HG03432 (cell line): ENCODE data around the gene CORO6.

Experiments
- ATAC-seq: cut with Tn5 transposase; IDR thresholded peaks from one replicate; pipeline ENCODE4 v1.9.1; 2021; ENCODE audit warnings: mild to moderate bottlenecking, moderate library complexity; ENCODE audit not compliant: unreplicated experiment

Gene CORO6

GRCh38 chr17:29633886-29634285, 11.2 kb upstream of the CORO6 start:
- no peak for ATAC-seq

DNA sequence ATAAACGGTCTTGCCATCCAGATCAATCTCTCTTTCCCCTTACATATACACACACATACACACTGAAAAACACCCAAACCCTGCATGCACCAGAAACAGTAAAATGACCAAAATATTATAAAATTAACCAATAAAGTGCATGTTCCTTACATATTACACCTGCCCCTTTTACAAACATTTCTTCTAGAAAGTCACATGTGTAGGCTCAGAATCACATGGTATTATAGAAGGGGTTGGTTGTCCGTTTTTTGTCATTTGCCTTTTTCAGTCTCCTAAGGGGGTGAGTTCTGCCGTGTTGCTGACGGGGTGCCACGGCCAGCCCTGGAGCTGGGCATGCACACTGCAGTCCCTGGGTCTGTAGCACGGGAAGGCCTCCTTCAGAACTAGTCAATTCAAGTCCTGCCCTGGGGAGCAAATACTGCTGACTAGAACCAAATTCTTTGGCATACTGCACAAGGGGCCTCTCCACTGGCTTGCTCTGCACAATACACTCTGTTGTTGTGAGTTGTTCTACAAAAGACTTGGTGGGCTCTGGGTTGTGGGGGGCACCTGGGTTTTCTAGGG, 8.0 kb upstream of the CORO6 start:
- ATAC-seq, result no peak

DNA sequence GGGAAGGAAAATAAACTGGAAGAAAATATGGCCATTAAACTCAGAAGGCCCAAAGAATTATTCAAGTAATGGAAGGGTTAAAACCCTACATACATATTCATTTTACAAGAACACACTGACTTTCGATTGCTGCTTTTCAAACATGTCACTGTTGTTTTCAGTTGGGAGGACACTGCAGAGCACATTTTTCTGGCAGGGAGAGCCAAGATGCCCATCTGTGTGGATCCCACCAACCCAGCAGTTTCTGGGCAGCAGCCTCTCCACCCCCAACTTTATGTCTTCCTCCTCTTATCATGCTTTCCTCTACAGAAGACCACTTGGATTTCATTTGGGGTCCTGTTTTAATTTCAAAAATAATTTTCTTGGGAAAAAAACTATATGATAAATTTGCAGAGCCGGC, 7.1 kb upstream of the CORO6 start:
- ATAC-seq, result no peak

- no peak for ATAC-seq
Observed at GRCh38 chr17:29628644-29629043, 5.9 kb upstream of the CORO6 start.

- no peak for ATAC-seq
Observed at GRCh38 chr17:29627951-29628350, 5.2 kb upstream of the CORO6 start.

- no peak for ATAC-seq
Observed at GRCh38 chr17:29625037-29625750, 2.5 kb upstream of the CORO6 start.

DNA sequence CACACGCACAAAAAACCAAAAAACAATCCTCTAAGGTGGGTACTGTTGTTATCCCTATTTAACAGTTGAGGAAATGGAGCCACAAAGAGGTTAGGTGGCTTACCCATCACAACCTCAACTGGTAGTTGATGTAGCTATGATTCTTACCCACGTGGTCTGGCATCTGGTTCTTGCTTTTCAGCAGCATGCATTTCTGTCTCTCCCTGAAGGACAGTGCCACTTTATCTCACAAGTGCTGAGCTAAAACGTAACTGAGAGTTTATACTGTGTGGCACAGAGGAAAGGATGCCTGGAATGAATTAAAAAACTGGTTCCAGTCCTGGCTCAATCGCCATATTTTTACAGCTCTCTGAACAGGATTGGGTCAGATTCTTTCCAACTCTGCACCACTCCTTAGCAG, 1.9 kb upstream of the CORO6 start:
- ATAC-seq, result no peak

- ATAC-seq, result no peak
Observed at GRCh38 chr17:29623283-29623647, 553 bp upstream of the CORO6 start.

GRCh38 chr17:29621751-29622194, 939 bp downstream of the CORO6 start:
- ATAC-seq, result no peak

GRCh38 chr17:29620779-29621500, 1.8 kb downstream of the CORO6 start:
- no peak for ATAC-seq

DNA sequence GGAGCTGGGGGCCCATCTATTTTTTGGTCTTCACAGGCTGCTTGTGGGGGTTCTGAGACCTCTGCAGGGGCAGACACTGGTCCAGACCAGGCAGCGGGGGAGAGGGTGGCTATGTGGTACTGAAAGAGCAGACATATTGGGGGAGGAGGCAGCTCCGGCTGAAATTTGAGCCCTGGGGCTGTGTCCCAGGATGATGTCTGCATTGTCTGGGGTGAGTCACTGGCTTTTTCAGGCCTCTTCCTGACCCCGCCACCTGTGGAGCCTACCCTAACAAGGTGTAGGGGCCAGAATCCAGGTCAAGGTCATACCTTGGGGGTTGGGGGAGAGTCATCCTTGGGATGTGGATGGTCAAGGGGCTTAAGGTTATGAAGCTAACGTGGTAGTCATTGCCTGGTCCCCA, 2.4 kb downstream of the CORO6 start:
- no peak for ATAC-seq

DNA sequence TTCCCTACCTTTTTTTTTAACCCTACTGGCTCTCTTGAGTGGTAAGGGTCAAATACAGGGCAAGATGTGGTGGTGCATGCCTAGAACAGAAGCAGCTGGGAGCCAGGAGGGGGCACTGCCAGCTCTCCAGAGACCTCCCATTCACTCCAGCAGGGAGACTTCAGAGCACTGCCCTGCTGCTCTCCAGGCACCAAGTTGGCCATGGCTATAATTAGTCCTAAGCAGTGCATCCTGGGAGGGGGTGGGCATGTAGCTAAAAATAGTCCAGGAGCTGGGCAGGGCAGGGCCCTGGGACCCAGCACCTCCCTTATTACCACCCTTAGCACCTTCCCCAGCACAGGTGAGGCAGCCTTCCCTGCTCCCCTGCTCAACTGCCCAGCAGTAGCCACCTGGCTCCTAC, 3.5 kb downstream of the CORO6 start:
- no peak for ATAC-seq

DNA sequence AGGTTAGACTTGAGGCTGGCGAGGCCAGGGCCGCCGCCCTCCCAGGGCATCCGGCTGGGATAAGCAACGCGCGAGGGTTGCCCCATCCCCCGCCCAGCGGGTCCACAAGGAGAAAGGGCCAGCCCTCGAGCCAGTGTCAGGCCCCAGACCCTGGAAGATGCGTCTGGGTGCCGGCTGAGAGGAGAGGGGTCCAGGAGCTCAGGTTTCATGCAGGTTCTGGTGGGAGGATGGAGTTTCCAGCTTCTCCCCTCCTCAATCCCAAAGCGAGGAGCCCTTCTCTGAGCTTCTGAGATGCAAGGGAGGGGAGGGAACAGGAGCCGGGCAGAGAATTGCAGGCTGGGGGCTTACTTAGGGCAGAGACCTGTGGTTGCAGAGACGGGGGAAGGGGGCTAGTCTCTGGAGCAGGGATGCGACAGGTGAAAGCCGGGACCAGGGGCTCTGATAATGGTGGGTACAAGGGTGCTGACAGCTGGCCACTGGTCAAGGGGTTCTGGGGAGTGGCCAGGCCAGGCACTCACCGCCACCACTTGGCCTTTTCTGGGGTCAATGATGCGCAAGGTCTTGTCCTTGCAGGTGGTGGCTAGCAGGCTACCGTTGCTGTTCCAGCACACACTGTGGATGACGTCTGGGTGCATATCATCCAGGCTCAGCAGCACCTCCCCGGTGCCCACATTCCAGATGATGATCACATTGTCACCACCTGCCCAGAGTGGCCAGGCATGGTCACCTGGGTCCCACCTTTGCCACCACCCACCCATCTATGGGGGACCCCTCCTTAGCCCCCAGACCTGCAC, 4.2 kb downstream of the CORO6 start:
- ATAC-seq, result no peak

GRCh38 chr17:29617481-29618271, 5.0 kb downstream of the CORO6 start:
- ATAC-seq, result peak; percentile 30

DNA sequence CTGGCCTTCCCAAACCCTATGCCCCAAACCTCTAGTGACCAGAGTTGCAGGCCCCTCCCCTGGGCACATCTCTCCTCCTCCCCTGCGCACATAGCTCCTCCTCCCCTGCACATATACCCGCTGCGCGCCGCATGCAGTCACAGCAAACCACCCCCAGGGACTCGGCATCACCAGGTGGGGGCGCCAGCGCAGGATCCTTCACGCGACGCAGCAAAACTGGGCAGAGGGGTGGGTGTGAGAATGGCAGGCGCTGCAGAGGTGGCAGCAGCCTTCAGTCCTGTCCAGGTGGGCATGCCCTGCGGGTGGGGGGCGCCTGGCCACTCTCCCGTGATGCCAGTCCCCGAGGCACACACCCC, 5.6 kb downstream of the CORO6 start:
- ATAC-seq, result peak; percentile 43

GRCh38 chr17:29616300-29617048, 6.2 kb downstream of the CORO6 start:
- ATAC-seq, result no peak

- ATAC-seq, result peak; percentile 60
Observed at GRCh38 chr17:29615492-29616299, 7.0 kb downstream of the CORO6 start.

DNA sequence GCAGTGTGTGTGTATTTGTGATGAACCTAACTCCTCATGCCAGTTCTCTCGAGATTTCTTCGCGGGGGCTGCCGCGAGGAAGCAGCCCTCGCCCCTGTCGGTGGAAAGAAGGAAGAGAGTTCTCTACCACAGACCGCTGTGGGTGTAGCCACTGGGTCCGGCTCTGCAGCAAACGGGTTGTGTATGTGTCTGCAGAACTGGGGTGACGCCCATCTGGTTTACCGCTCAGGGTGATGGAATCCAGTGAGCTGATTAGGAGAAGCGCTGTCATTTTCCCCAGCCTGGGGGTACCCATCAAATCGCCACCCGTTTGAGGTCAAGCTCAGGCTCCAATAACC, 7.7 kb downstream of the CORO6 start:
- ATAC-seq, result no peak

DNA sequence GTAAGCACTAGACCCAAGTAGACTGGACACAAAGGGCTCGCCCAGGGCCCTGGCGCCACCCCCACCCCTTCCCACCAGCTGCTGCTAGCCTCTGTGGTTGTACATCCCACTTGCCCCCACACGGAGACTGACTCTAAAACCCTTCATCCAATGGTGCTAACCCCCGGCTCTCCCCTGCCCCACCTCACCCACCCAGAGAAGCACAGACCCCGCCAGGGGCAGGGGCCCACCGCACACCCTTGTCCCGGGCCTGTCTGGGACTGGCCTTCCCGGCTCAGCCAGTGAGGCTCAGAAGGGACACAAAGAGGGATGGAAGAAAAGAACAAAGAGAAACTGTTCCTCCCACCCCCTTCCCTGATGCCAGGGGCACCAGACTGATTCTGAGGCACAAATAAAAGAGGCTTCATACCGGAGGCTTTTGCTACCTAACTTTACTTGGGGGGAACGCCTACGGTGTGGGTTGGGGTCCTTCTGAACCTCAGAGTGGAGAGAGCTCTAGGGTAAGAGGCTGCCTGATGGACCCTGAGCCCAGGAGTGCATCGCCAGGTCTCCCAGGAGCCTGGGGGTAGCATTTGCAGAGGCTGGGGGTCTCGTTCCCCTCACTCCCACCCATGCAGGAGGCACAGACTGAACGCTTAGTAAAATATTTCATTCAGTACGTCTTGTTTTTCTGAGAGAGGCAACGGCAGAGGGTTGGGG, 8.2 kb downstream of the CORO6 start:
- ATAC-seq, result no peak
